GM18498 (cell line): ENCODE data around the gene RHOT2.

ENCODE experiments used
- ATAC-seq: cut with Tn5 transposase; IDR thresholded peaks from one replicate; pipeline ENCODE4 v1.9.1; 2021; ENCODE audit warnings: mild to moderate bottlenecking, moderate library complexity; ENCODE audit not compliant: unreplicated experiment

The RHOT2 gene

DNA sequence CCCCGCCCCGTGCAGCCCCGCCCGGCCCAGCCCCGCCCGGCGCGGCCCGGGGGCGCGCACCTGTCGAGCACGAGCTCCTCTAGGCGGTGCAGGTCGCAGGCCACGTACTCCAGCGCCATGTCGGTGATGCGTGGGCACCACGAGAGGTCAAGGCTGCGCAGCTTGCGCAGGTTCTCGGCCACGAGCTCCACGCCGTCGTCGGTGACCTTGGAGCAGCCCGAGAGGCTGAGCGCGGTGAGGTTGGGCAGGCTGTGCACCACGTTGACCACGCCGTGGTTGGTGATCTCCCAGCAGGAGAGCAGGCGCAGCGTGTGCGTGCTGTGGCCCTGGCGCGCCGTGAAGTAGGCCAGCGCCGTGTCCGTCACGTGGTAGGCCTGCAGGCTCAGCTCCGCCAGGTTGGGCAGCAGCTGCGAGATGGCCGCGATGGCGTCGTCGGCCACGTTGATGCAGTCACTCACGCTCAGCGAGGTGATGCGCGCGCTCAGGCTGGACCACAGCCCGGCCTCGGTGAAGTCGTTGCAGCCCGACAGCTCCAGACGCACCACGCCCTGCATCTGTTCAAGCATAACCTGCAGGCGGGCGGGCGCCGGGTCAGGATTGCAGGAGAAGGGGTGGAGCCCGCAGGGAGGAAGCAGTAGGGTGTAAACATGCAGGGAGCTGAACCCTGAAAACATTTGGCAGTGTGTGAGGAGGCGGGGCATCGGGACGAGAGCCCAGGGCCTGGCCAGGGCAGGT, 27.6 kb downstream of the RHOT2 start:
- no peak for ATAC-seq

DNA sequence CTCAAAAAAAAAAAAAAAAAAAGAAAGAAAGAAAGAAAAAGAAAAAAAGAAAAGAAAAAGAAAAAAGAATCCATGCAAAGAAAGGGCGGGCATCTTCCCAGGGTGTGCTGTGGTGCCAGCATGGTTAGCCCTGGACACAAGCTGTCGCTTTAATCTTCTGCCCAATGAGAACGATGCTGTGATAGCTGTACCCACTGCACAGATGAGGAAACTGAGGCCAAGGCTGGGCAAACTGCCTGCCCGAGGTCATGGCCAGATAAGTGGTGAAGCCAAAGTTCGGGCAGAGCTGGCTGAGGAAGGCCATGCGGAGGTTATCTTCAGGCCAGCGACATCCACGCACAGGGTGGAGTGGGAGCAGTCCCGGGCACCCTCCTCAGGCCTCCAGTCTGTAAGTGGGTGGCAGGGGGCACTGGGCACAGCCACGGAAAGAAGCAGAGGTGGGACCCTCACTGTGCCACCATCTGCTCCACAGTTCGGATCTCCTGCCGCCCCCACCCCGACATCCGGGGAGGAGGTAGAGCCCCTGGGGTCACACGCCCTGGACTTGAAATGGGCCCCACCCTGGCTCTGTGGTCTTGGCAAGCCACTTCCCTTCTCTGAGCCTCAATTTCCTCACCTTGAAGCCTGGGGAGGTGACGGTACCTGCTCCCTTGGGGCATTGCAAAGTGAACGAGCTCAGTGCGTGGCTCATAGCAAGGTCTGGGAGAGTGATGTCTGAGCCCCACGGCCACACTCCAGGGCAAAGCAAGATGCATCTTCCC, 31.2 kb downstream of the RHOT2 start:
- no peak for ATAC-seq

DNA sequence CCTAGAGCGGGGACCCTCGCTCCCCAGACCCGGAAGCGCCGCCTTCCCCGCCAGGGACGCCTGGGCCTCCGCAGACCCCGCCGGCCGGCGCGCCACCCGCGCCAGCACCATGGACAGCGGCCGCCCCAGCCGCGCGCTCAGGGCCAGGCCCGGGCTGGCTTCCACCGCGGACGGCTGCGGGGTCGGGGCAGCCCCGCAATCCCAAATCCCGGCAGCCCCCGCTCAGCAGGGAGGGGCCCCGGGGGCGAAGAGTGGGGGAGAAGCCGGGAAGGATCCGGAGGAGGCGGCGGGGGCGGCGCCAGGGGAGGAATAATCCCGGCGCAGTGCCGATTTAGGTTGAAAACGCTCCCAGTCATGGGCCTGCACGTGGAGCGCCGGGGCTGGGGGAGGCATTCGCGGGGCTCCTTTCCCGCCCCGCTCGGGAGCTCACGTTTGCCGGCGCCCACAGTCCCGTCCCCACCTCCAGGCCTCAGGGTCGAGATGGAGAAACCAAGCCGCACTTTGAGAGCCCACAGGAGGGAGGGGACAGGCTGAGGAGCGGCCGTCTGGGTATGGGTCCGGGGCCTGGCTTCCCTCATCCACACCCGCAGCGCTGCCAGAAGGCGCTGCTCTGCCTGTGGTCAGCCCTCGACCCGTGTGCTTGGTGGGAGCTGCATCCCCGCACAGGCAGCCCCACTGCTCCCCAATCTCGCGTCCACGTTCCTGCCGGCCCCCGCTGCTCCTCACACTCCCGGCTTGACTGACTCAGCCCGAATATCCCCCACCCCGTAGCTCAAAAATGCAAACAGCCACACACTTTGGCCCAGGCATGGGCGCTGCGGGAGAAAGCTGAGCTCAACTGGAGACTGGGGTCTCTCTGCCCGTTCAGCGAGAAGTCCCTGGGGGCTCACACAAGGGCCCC, 33.0 kb downstream of the RHOT2 start:
- no peak for ATAC-seq

DNA sequence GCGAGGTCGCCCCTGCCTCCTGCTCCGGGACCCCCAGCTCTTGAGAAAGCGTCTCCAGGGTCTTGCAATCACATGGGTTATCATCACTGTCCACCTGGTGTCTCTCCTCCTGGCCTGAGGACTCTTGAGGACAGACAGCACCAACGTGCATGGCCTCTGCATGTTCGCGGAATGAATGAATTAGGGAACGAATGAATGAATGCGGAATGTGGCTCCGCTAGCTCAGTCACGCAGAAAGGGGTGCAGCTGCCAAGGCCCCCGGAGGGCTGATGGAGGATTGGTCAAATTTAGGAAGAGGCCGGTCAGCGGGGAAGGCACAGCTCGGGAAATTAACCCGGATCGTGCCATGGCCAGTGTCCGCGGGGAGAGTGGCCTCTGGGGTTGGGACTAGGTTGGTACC, 34.4 kb downstream of the RHOT2 start:
- no peak for ATAC-seq

DNA sequence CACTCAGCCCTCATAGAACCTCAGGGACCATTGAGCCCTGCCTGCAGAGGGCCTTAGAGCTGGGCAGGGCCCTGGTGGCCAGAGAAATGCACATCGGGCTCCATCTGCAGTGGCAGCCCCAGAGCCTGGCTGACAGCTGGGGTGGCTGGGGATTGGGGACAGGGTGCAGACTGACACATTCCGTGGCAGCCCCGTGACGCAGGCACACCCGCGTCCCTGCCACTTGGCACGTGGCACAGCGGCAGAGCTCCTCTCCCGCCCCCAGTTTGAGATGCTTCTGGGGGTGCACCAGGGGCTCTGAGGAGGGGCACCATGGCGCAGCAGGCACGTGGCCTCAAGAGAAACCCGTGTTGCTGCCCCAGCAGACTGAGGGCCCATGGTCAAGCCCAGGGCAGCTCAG, 35.5 kb downstream of the RHOT2 start:
- no peak for ATAC-seq

DNA sequence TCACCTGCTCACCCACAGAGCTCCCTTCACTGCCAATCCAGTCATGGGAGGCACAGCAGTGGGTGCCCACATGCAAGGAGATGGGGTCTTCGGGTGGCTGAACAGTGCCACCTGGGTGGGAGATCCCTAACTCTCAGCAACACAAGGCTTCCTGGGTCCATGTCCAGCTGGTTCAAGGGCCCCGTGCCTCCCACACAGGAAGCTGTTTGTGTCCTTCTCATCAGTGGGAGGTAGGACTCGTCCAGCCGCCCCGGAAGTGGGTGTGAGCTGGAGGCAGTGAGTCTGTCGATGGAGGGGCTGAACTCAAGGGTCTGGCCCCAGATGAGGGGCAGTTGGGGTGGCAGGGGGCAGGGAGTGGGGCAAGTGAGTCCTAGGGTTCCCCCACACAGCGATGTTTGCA, 36.1 kb downstream of the RHOT2 start:
- ATAC-seq = no peak

DNA sequence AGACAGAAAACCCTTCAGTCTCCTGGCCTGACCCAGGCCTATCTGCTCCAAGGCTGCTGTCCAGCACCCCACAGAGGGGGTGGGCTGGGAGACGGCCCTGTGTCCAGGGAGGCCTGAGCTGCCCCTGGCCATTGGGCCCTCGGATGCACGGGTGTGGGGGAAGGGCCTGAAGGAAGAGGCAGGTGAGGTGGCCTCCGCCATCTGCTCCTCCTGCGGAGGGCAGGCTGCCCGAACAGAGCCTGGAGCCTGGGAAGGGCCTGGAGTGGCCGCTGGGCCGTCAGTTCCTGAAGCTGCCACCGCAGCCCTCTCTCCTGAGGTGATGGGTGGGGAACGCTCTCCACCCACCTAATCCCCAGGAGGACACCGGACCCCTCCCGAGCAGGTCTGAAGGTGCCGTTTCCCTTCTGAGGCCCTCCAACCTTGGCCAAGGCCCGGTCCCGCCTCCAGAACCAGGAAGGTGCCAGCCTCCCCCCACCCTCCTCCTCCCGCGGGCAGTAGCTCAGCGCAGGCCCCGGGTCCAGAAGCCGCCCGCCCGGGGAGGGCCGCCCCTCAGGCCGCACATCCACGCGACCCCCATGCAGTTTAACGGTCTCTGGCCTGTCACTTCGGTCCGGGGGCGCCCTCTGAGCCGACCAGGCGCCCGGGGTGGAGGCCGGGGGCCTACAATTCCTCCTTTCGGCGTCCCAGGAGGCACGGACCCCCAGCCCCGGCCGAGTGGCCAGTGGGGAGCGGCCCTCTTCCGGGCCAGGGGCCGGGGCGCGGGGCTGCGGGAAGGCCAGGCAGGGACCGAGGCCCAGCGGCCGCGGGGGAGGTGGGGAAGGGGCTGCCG, 36.8 kb downstream of the RHOT2 start:
- no peak for ATAC-seq

DNA sequence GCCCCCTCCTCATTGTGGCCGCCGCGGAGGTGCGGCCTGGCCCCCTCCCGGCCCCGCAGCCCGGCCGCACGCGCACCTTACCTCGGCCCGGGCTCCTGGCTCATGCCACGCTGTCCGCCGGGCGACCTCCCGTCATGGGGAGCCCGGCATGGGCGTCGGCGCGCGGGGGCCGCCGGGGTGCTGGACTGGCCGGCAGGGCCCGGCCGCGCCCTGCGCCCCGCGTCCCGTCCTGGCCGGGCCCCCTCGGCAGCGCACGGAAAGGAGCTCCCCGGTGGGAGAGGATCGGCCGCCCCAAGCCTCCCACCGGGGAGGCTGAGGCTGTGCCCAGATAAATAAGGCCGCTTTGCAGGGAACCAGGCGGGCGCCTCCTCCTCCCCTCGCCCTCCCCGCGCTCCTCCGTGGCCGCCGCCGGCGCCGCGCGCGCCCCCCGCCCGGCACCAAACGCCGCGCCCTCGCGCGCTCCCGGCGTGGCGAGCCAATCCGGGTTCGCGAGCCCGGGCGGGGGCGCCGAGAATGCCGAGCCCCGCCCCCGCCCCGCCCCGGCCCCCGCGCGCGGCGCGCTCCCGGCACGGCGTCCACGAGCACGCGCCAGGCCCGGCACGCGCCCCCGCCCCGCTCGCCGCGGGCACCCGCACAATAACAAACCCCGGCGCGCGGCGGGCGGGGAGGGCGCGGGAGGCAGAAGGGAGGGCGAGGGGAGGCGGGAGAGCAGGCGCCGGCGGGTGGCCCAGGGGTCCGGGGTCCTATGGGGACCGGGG, 37.7 kb downstream of the RHOT2 start, which contains the start of gene FBXL16:
FBXL16 (minus strand) TSS at position 371 of the 758 bp plus-strand sequence. CDS start 8,396 bp downstream, outside the sequence.
- no peak for ATAC-seq

DNA sequence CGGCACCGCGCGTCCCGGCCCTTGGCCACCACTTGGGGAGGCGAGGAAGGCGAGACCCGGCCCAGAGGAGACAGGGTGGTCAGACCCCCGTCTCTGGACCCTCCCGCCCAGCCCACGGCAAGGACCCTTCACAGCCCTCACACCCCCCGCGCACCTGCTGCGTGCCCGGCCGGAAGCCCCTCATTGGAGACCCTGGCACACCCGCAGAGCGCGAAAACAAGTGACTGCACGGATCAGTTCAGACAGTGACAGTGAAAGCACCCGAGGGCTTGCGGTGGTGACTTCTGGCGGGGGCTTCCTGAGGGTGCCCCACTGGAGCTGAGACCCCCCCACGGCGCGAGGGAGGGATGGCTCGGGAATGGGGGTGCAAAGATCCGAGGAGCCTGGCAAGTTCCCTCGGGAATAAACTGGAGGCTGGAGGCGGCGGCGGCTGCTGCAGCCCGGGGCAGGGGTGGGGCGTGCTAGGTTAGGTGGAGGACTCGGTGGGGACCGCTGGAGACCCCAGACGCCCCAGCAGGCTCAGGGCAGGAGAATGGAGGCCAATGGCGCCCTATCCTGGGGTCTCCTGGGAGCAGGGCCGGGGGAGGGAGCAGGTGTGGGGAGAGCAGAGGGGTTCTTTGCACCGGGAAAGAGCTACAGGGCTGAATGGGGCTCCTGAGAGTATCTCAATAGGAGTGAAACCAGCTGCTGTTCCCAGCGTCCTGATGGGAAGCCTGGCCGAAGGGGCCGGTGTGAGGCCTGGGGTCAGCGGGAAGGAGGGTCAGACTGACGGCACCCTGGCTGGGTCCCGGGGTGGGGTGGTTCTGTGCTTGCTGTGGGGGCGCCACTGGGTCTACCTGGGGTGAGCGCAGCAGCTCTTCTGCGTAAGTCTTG, 38.5 kb downstream of the RHOT2 start:
- no peak for ATAC-seq

DNA sequence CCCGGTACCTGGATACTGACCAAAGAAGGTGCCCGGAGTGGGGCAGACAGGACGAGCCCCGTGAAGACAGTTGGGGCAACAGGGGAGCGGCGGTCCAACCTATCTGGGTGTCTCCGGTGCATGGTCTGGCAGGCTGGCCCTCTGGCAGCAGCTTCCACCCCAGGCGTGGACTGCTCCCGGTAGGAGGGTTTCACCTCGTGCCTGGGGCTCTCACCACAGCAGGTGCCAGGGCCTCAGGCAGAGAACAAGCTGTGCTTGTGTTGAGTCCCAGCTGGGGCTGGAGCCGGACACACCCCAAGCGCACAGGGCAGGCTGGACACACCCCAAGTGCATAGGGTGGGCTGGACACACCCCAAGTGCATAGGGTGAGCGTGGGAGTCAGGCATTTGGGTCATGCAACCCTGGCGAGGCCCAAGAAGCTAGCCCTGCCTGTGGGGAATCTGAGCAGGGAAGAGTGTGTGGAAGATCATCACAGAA, 39.2 kb downstream of the RHOT2 start:
- ATAC-seq = no peak

DNA sequence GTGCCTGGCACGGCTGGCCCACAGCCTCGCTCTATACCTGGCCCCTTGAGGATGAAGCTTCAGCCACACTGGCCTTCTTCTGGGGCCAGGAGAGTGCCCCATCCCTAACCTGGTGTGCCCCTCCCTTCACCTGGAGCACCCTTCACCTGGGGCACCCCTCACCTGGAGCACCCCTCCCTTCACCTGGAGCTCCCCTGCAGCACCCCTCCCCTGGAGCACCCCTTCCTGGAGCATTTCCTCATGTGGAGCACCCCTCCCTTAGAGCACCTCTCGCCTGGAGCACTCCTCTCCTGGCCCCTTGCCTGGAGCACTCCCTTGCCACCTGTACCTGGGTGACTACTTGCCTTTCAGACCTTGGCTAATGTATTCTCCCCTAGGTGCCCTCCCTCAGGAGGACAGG, 40.1 kb downstream of the RHOT2 start:
- no peak for ATAC-seq

DNA sequence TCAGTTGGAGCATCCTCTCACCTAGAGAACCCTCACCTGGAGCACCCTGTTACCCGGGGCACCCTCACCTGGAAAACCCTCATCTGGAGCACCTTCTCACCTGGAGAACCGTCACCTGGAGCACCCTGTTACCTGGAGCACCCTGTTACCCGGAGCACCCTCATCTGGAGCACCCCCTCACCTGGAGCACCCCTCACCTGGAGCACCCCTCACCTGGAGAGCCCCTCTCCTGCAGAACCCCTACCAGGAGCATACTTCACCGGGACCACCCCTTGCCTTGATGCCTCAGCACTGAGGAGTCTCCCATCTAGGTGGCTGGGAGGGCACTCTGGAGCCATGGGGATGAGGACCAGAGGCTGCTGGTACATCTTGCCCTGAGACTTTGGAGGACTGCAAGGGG, 41.0 kb downstream of the RHOT2 start:
- no peak for ATAC-seq

DNA sequence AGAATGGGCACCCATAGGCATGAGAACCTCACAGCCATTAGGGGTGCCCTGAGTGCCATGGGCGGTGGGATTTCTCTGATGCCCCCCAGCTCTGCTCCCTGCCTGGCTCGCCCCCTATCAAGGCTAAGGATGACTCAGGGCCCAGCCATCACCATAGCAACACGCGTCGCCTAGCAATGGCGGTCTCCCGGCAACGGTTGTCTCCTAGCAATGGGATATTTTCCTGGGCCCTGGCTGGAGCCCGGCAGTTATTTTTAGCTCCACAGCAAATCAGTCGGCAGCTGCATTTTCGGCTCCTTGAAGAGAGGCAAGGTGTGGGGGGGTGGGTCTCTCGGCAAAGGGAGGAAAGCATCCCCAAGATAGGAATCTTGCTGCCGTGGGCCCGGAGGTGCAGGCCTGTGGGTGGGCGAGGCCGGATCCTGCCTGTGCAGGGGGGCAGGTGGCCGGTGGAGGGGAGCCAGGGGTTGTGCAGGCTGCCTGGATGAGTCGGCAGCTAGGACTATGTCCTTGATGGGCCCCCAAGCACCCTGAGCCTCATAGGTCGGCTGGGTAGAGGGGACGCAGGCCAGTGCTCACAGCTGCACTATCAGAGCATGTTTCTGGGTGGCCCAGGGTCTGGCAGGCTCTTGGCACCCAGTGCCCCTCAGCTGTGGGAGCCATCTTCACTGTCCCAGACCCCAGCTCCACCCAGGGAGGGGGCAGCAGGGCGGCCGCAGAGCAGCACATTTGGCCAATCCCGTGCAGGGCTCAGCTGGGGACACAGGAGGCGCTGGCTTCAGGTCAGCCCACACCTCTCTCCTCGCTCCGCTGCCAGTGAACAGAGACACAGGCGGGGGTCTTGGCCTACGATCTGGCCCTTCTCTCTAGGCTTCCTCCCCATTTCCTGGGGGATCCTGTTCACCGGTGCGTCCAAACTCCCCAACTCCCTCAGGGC, 41.9 kb downstream of the RHOT2 start:
- no peak for ATAC-seq

DNA sequence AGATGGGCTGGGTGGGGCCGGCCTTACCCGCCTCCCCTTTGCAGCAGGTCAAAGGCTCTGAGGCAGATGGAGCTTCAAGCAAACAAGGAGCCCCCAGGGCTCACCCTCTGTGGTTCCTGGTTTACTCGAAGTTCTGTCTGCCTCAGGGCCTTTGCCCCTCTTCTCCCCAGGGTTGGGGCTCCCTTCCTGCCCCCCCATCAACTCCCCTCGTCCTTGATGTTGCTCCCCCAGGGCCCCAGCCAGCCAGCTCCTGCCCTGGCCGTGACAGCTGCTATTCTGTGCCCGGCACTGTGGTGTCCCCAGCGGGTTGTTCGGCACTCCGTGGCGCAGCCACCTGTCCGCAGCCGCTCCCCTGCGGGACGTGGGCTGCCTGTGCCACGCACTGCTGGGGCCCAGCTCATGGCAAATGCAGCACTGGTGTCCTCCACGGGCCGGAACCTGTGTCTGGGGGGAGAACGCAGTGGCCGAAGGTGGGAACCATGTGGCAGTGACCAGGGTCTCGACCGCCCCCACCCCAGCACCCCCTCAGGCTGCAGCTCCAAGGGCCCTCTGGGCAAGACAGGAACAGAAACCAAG, 42.7 kb downstream of the RHOT2 start:
- ATAC-seq = no peak

DNA sequence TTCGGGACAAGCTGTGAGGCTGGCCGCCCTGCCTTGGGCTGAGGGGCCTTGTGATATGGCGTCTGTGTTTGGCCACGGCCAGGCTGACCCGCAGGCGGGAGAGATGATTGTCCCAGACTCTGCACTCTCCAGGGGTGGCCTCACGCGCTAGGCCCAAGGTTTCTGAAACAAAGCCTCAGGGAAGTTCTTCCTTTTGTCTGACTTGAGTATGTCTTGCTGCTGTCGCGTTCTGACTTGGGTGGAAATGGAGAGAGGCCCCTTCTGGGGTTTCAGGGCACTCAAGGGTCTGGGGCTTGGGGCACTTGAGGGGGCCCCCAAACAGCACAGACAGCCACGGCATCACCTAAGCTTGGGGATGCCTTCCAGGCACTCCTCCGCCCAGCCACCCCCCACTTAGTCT, 43.2 kb downstream of the RHOT2 start:
- ATAC-seq = no peak

DNA sequence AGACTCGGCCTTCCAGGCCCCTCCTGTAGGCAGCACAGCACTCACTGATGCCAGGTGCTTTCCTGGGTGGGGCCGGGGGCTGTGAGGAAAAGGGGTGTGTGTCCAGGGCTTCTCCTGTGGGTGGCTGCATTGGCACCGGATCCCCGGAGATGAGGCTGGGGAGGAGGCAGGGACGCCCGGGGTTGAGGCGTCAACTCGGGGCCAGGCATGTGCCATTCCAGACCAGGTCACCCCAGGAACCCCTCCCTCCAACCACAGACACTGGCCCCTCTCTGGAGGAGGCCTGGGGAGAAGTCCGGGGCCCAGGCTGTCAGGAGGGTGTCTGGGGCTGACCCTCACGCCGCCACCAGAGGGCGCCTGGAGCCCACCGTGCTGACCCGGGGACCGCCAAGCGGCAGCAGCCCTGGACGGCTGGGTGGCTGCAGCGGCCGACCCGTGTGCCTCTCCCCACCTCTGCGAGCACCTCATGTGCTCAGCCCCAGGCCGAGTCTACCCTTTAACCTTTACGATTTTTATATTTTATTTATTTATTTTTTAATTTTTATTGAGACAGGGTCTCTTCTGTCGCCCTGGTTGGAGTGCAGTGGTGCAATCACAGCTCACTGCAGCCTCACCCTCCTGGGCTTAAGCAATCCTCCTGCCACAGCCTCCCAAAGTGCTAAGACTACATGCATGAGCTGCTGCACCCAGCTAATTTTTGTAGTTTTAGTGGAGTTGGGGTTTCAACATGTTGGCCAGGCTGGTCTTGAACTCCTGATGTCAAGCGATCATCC, 43.8 kb downstream of the RHOT2 start:
- ATAC-seq = peak; percentile 42
